Measurements from ENCODE around the gene PCDH19.

DNA sequence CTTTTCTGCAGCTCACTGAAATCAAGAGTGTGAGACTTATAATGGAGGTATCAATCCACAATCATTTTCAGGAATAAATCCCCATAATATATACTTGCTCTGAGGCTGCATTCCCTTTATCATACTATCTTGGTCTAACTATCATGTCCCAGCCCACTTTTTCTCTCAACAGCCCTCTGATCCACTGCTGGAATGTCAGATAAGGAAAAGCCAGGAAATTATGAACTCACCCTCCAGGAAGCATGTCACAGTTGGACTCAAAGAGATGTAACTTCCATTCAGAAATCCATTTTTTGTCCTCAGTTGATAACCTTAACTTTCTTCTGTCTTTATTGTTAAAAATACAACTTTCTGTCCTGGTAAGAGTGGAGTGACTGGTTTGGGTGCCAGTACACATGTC, 144.9 kb downstream of the PCDH19 start:
- TF ChIP-seq GATA2 (IDR thresholded peaks at IDR 0.05; ENCODE audit: low read depth, low read length) (no peak), GATA3 (IDR thresholded peaks at IDR 0.05; ENCODE audit: low read depth, low read length) (no peak)
